ENCODE data around the gene RFTN1.

DNA sequence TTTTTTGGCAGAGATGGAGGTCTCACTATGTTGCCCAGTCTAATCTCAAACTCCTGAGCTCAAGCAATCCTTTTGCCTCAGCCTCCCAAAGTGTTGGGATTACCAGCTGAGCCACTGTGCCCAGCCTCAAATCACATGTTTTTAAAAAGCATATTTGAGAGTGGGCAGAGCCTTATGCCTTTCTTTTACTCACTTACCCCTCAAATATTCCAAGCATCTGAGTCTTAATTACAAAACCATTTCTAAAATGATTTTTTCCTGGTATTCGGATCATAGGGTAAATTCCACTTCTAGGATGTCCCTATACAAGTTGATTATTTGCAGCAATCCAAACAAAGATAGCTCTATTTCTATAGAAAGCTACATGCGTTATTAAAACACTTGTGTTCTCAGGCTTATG is 106.1 kb downstream of the RFTN1 start:
- TF ChIP-seq, protein P1, sequence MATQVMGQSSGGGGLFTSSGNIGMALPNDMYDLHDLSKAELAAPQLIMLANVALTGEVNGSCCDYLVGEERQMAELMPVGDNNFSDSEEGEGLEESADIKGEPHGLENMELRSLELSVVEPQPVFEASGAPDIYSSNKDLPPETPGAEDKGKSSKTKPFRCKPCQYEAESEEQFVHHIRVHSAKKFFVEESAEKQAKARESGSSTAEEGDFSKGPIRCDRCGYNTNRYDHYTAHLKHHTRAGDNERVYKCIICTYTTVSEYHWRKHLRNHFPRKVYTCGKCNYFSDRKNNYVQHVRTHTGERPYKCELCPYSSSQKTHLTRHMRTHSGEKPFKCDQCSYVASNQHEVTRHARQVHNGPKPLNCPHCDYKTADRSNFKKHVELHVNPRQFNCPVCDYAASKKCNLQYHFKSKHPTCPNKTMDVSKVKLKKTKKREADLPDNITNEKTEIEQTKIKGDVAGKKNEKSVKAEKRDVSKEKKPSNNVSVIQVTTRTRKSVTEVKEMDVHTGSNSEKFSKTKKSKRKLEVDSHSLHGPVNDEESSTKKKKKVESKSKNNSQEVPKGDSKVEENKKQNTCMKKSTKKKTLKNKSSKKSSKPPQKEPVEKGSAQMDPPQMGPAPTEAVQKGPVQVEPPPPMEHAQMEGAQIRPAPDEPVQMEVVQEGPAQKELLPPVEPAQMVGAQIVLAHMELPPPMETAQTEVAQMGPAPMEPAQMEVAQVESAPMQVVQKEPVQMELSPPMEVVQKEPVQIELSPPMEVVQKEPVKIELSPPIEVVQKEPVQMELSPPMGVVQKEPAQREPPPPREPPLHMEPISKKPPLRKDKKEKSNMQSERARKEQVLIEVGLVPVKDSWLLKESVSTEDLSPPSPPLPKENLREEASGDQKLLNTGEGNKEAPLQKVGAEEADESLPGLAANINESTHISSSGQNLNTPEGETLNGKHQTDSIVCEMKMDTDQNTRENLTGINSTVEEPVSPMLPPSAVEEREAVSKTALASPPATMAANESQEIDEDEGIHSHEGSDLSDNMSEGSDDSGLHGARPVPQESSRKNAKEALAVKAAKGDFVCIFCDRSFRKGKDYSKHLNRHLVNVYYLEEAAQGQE (IDR thresholded peaks at IDR 0.05) = no peak
- TF ChIP-seq POLR2A (IDR thresholded peaks at IDR 0.05; ENCODE audit: low read length) = no peak
- no peak for TF ChIP-seq HDAC2 (IDR thresholded peaks at IDR 0.05)
